Activated CD4-positive, alpha-beta T cell treated with anti-CD3 and anti-CD28 coated beads, Interleukin-2, amount 50 U/mL, for 48 hours (primary cell): ENCODE results near the gene SFMBT1.

Experiments
- DNase-seq, 2 experiments: peaks; one replicate each; pipeline ENCODE4 v3.0.0-alpha.2; 2020

The SFMBT1 gene

DNA sequence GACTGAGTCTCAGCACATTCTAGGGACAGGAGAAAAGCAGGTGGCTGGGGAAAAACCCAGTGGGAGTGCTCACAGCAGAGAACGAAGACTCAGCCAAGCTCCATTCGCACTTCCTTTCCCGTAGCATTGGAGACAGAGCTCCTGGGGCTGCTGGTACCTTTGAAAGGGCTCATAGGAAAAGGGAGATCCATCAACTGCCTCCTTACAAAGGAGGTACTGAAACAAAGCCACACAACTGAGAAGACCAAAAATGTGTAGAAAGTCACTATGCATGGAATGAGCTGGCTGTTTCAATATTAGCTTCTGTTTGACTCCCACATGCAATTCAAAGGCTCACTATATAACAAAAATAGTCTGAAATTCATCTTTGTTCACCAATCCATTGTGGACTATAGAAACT lies 165.4 kb downstream of the SFMBT1 start:
- no peak for DNase-seq

DNA sequence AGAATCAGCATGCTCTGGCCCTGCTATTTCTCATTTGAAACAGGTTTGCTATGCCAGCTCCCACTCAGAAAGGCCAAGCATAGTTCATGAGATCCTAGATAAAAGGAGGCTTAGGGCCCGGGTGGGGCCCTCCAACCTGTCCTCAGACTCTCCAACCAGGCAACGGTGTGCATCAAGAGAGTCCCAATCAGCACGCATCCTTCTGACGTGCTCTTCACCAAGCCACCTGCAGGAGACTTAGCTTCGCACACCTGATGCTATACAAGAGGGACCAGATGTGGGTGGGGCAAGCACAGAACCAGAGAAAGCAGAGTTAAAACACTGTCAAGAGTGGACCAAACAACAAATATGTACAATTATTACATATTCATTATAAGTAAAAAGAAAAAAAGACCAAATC lies 165.8 kb downstream of the SFMBT1 start:
- no peak for DNase-seq

GRCh38 chr3:52879581-52879980 lies 166.3 kb downstream of the SFMBT1 start:
- no peak for DNase-seq

GRCh38 chr3:52879090-52879489 lies 166.8 kb downstream of the SFMBT1 start:
- DNase-seq = no peak

DNA sequence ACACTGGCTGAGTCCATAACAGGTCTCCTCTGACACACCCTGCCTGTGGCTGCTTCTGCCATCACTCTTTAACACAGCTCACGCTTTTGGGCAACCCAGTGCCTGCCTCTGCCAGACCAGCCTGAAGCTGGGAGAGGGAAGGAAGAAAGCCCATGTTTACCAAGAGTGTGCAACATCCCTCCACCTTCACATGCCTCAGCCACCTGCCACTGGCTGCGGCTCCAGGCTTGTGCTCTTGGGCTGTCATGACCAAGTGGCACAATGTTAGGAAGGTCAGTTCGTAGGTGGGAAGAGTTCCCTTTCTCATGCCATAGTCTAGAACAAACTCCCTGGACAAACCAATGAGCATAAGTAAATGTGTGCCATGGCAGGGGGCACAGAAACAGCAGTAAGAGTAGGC lies 168.8 kb downstream of the SFMBT1 start:
- DNase-seq = no peak

DNA sequence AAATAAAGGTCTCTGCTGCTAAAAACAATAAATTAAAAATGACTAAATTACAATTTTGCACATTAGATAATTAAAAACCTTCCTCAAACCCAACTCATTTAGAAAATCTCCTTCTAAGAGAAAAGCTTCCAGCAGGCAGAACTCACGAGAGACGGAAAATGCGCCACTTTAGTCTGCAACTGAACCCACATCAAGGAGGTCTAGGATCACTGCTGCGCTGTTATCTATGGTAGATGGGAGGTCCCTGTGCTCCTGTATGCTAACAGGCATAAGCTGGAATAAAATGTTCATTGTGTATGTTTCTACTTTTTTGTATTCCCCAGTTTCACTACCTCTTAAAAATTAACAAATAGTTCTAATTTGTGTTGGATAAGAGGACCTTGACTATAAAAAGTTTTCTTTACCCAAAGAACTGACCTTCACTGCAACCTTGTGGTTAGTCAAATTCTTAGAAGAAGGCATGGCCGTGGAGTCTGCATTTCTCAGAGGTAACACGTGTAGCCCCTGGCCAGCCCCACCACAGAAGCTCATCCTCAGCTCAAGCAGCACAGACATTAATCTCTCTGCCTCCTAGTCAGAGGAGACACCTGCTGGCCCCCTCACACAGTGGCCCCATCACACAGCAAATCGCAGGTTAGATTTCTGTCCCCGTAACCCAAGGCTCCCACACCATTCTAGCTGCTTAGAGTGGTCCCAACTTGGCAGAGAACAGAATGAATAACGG lies 170.8 kb downstream of the SFMBT1 start:
- no peak for DNase-seq

GRCh38 chr3:52874160-52874701 lies 171.6 kb downstream of the SFMBT1 start:
- DNase-seq = no peak

GRCh38 chr3:52873433-52874159 lies 172.3 kb downstream of the SFMBT1 start:
- no peak for DNase-seq

GRCh38 chr3:52872245-52872644 lies 173.6 kb downstream of the SFMBT1 start:
- no peak for DNase-seq

- no peak for DNase-seq
Observed at GRCh38 chr3:52871761-52872160, 174.1 kb downstream of the SFMBT1 start.

- DNase-seq = no peak
Observed at GRCh38 chr3:52870471-52870870, 175.4 kb downstream of the SFMBT1 start.

DNA sequence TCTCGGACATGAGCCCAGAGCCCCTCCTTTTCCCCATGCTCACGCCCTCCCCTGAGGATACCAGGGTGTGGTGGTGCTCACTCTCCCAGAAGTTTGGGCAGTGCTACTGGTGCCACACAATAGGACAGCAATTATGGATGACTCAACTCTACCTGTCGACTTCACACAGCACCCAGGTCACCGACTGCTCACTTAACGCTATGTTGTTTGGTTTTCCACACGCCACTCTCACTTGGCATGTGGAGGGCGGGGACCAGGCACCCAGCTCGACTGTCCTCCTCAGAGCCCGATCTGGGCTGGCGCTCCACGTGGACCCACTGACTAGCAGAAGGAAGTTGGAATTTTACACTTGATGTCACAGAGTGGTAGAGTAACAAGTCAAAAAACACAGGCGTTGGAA lies 179.4 kb downstream of the SFMBT1 start:
- no peak for DNase-seq

- no peak for DNase-seq
Observed at GRCh38 chr3:52865994-52866393, 179.9 kb downstream of the SFMBT1 start.

GRCh38 chr3:52860424-52860768 lies 185.5 kb downstream of the SFMBT1 start:
- DNase-seq = no peak

- DNase-seq = no peak
Observed at GRCh38 chr3:52859686-52860423, 186.0 kb downstream of the SFMBT1 start.

GRCh38 chr3:52857864-52858263 lies 188.0 kb downstream of the SFMBT1 start:
- DNase-seq = no peak

GRCh38 chr3:52857133-52857532 lies 188.7 kb downstream of the SFMBT1 start:
- no peak for DNase-seq

- no peak for DNase-seq
Observed at GRCh38 chr3:52856666-52857065, 189.2 kb downstream of the SFMBT1 start.

DNA sequence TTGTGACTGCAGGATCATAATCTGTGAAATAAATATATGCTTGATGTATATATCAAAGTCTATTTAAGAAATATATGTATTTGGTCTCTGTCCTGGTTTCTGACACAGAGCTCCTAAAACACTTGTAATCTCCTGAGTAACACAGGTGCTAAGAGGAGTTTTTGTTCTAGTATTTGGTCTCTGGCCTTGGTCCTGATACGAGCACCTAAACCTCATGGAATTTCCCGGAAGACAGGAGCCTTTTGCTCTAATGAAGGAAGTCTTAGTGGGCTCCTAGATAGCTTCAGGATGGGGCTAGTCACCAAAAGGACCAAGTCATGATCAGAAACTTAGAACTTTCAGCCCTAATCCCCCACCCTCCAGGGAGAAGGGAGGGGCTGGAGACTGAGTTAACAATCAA lies 191.9 kb downstream of the SFMBT1 start:
- no peak for DNase-seq
